ENCODE data around the gene TRIM25. TPM values are rescaled to one million over a fixed set of nuclear protein-coding genes. Genes with fewer than 3 reads are reported as not detected.
A peak's percentile ranks its signal among the peaks of the same experiment; 100 is the strongest.

TRIM25 gene
- total and polyA plus RNA-seq, 3 experiments from 2014 or later, result 7.6 to 49.2 (median 47.6) TPM

GRCh38 chr17:56883616-56884015 is 30.2 kb downstream of the TRIM25 start:
- no peaks in the 10 kb centered on the region for H3K4me1 Mint-ChIP-seq
- H3K9me3 Mint-ChIP-seq, result peaks cover 0 to 8% (median 6%) of the 10 kb centered on the region in 5 donors
- H3K36me3 ChIP-seq (ENCODE audit: insufficient read depth, low read length), result no peaks in the 10 kb centered on the region
- H3K27me3 ChIP-seq (ENCODE audit: insufficient read depth, low read length, poor library complexity, severe bottlenecking), result no peaks in the 10 kb centered on the region
- peaks cover 13 to 25% (median 20%) of the 10 kb centered on the region in 3 donors for H3K36me3 Mint-ChIP-seq
- H3K4me1 ChIP-seq (ENCODE audit: insufficient read depth, low read length), result no peaks in the 10 kb centered on the region
- H3K27ac Mint-ChIP-seq, result no peak overlapping the region
- no peaks in the 10 kb centered on the region for H3K27me3 Mint-ChIP-seq
- no peak overlapping the region for H3K4me3 Mint-ChIP-seq
- POLR2A ChIA-PET, result no interaction called here
- no peak overlapping the region for H3K4me3 ChIP-seq (ENCODE audit: low read length)
- no peak overlapping the region for H3K27ac ChIP-seq (ENCODE audit: low read depth, low read length)
- DNase-seq, result no peak
- CTCF ChIA-PET, result no interaction called here
- H3K9me3 ChIP-seq (ENCODE audit: low read length), result peaks cover 3% of the 10 kb centered on the region

- H3K4me3 Mint-ChIP-seq, result no peak overlapping the region
- Histone ChIP-seq H3K36me3 (ENCODE audit: insufficient read depth, low read length) (no peaks in the 10 kb centered on the region), H3K27ac (ENCODE audit: low read depth, low read length) (no peak overlapping the region), H3K4me3 (ENCODE audit: low read length) (no peak overlapping the region), H3K9me3 (ENCODE audit: low read length) (no peaks in the 10 kb centered on the region), H3K27me3 (ENCODE audit: insufficient read depth, low read length, poor library complexity, severe bottlenecking) (no peaks in the 10 kb centered on the region), H3K4me1 (ENCODE audit: insufficient read depth, low read length) (no peaks in the 10 kb centered on the region)
- H3K36me3 Mint-ChIP-seq, result peaks cover 2 to 9% (median 7%) of the 10 kb centered on the region in 3 donors
- H3K27me3 Mint-ChIP-seq, result peaks cover 0 to 2% of the 10 kb centered on the region in 2 donors
- POLR2A ChIA-PET, result no interaction called here
- no peaks in the 10 kb centered on the region for H3K4me1 Mint-ChIP-seq
- H3K9me3 Mint-ChIP-seq, result no peaks in the 10 kb centered on the region
- H3K27ac Mint-ChIP-seq, result no peak overlapping the region
- CTCF ChIA-PET, result no interaction called here
- no peak for DNase-seq
These were observed 32.1 kb downstream of the TRIM25 start for GRCh38 chr17:56881685-56882295.

- H3K4me1 Mint-ChIP-seq, result no peaks in the 10 kb centered on the region
- DNase-seq, result no peak
- no peaks in the 10 kb centered on the region for H3K27me3 ChIP-seq (ENCODE audit: insufficient read depth, low read length, poor library complexity, severe bottlenecking)
- no peaks in the 10 kb centered on the region for H3K9me3 Mint-ChIP-seq
- no peak overlapping the region for H3K27ac ChIP-seq (ENCODE audit: low read depth, low read length)
- ChIA-PET CTCF (no interaction called here), POLR2A (no interaction called here)
- no peaks in the 10 kb centered on the region for H3K36me3 ChIP-seq (ENCODE audit: insufficient read depth, low read length)
- H3K27ac Mint-ChIP-seq, result no peak overlapping the region
- H3K9me3 ChIP-seq (ENCODE audit: low read length), result no peaks in the 10 kb centered on the region
- no peaks in the 10 kb centered on the region for H3K4me1 ChIP-seq (ENCODE audit: insufficient read depth, low read length)
- peaks cover 0 to 4% (median 2%) of the 10 kb centered on the region in 3 donors for H3K36me3 Mint-ChIP-seq
- H3K4me3 ChIP-seq (ENCODE audit: low read length), result no peak overlapping the region
- H3K27me3 Mint-ChIP-seq, result peaks cover 3 to 7% of the 10 kb centered on the region in 2 donors
- H3K4me3 Mint-ChIP-seq, result no peak overlapping the region
These were observed 33.3 kb downstream of the TRIM25 start for GRCh38 chr17:56880571-56880970.

- H3K4me1 Mint-ChIP-seq, result no peaks in the 10 kb centered on the region
- Histone ChIP-seq H3K36me3 (ENCODE audit: insufficient read depth, low read length) (no peaks in the 10 kb centered on the region), H3K9me3 (ENCODE audit: low read length) (no peaks in the 10 kb centered on the region), H3K4me3 (ENCODE audit: low read length) (no peak overlapping the region), H3K27ac (ENCODE audit: low read depth, low read length) (no peak overlapping the region), H3K27me3 (ENCODE audit: insufficient read depth, low read length, poor library complexity, severe bottlenecking) (no peaks in the 10 kb centered on the region), H3K4me1 (ENCODE audit: insufficient read depth, low read length) (no peaks in the 10 kb centered on the region)
- POLR2A ChIA-PET, result no interaction called here
- no peak for DNase-seq
- no peak overlapping the region for H3K27ac Mint-ChIP-seq
- no peak overlapping the region for H3K4me3 Mint-ChIP-seq
- H3K27me3 Mint-ChIP-seq, result peaks cover 3 to 7% of the 10 kb centered on the region in 2 donors
- no peaks in the 10 kb centered on the region for H3K9me3 Mint-ChIP-seq
- peaks cover 0 to 4% (median 0%) of the 10 kb centered on the region in 3 donors for H3K36me3 Mint-ChIP-seq
- CTCF ChIA-PET, result no interaction called here
These were observed 33.7 kb downstream of the TRIM25 start for GRCh38 chr17:56880133-56880532.

GRCh38 chr17:56879280-56879679 is 34.6 kb downstream of the TRIM25 start:
- Histone ChIP-seq H3K4me3 (ENCODE audit: low read length) (no peak overlapping the region), H3K27me3 (ENCODE audit: insufficient read depth, low read length, poor library complexity, severe bottlenecking) (no peaks in the 10 kb centered on the region), H3K36me3 (ENCODE audit: insufficient read depth, low read length) (no peaks in the 10 kb centered on the region), H3K9me3 (ENCODE audit: low read length) (no peaks in the 10 kb centered on the region), H3K4me1 (ENCODE audit: insufficient read depth, low read length) (no peaks in the 10 kb centered on the region), H3K27ac (ENCODE audit: low read depth, low read length) (no peak overlapping the region)
- no peak overlapping the region for H3K27ac Mint-ChIP-seq
- POLR2A ChIA-PET, result no interaction called here
- CTCF ChIA-PET, result no interaction called here
- H3K4me1 Mint-ChIP-seq, result no peaks in the 10 kb centered on the region
- H3K27me3 Mint-ChIP-seq, result peaks cover 6 to 7% of the 10 kb centered on the region in 2 donors
- H3K36me3 Mint-ChIP-seq, result peaks cover 0 to 4% (median 0%) of the 10 kb centered on the region in 3 donors
- no peak for DNase-seq
- H3K9me3 Mint-ChIP-seq, result no peaks in the 10 kb centered on the region
- no peak overlapping the region for H3K4me3 Mint-ChIP-seq

- H3K27ac Mint-ChIP-seq, result no peak overlapping the region
These were observed 37.1 kb downstream of the TRIM25 start for GRCh38 chr17:56876766-56877179.

GRCh38 chr17:56870081-56870651 is 43.7 kb downstream of the TRIM25 start:
- H3K36me3 Mint-ChIP-seq, result peaks cover 0 to 17% (median 5%) of the 10 kb centered on the region in 3 donors
- peaks cover 2 to 6% of the 10 kb centered on the region in 2 donors for H3K27me3 Mint-ChIP-seq
- Histone ChIP-seq H3K4me1 (ENCODE audit: insufficient read depth, low read length) (no peaks in the 10 kb centered on the region), H3K27me3 (ENCODE audit: insufficient read depth, low read length, poor library complexity, severe bottlenecking) (no peaks in the 10 kb centered on the region), H3K4me3 (ENCODE audit: low read length) (no peak overlapping the region), H3K9me3 (ENCODE audit: low read length) (no peaks in the 10 kb centered on the region), H3K27ac (ENCODE audit: low read depth, low read length) (no peak overlapping the region), H3K36me3 (ENCODE audit: insufficient read depth, low read length) (no peaks in the 10 kb centered on the region)
- H3K9me3 Mint-ChIP-seq, result no peaks in the 10 kb centered on the region
- peak overlapping the region in 1 of 8 donors; percentile 21 for H3K27ac Mint-ChIP-seq
- no peak for DNase-seq
- POLR2A ChIA-PET, result no interaction called here
- peaks cover 0 to 4% (median 3%) of the 10 kb centered on the region in 3 donors for H3K4me1 Mint-ChIP-seq
- H3K4me3 Mint-ChIP-seq, result no peak overlapping the region
- CTCF ChIA-PET, result interaction anchor here (1.4 kb wide), 1 partner anchor 10 kb away, joined by 3 read pairs; no protein-coding TSS in a partner anchor

More at GRCh38 chr17:56876766-56877179, 37.1 kb downstream of the TRIM25 start:
- CTCF ChIA-PET, result no interaction called here
- no peaks in the 10 kb centered on the region for H3K9me3 ChIP-seq (ENCODE audit: low read length)
- Mint-ChIP-seq H3K36me3 (peaks cover 0 to 4% (median 0%) of the 10 kb centered on the region in 3 donors), H3K27me3 (peaks cover 9% of the 10 kb centered on the region in 2 donors), H3K9me3 (no peaks in the 10 kb centered on the region), H3K4me1 (no peaks in the 10 kb centered on the region), H3K4me3 (no peak overlapping the region)
- H3K36me3 ChIP-seq (ENCODE audit: insufficient read depth, low read length), result no peaks in the 10 kb centered on the region
- DNase-seq, result no peak
- H3K27me3 ChIP-seq (ENCODE audit: insufficient read depth, low read length, poor library complexity, severe bottlenecking), result no peaks in the 10 kb centered on the region
- no peak overlapping the region for H3K4me3 ChIP-seq (ENCODE audit: low read length)
- H3K4me1 ChIP-seq (ENCODE audit: insufficient read depth, low read length), result no peaks in the 10 kb centered on the region
- POLR2A ChIA-PET, result no interaction called here
- H3K27ac ChIP-seq (ENCODE audit: low read depth, low read length), result peak overlapping the region; percentile 31

GRCh38 chr17:56868716-56869115 is 45.1 kb downstream of the TRIM25 start:
- peaks cover 4% of the 10 kb centered on the region for H3K36me3 ChIP-seq (ENCODE audit: insufficient read depth, low read length)
- DNase-seq, result no peak
- H3K9me3 ChIP-seq (ENCODE audit: low read length), result no peaks in the 10 kb centered on the region
- H3K9me3 Mint-ChIP-seq, result no peaks in the 10 kb centered on the region
- peaks cover 0 to 4% (median 3%) of the 10 kb centered on the region in 3 donors for H3K4me1 Mint-ChIP-seq
- ChIA-PET CTCF (interaction anchor here (1.2 kb wide), 1 partner anchor 49 kb away, joined by 3 read pairs; no protein-coding TSS in a partner anchor), POLR2A (no interaction called here)
- no peaks in the 10 kb centered on the region for H3K27me3 ChIP-seq (ENCODE audit: insufficient read depth, low read length, poor library complexity, severe bottlenecking)
- H3K4me1 ChIP-seq (ENCODE audit: insufficient read depth, low read length), result no peaks in the 10 kb centered on the region
- peaks cover 0 to 28% (median 5%) of the 10 kb centered on the region in 3 donors for H3K36me3 Mint-ChIP-seq
- no peak overlapping the region for H3K4me3 Mint-ChIP-seq
- peaks cover 2% of the 10 kb centered on the region in 2 donors for H3K27me3 Mint-ChIP-seq
- no peak overlapping the region for H3K4me3 ChIP-seq (ENCODE audit: low read length)
- no peak overlapping the region for H3K27ac ChIP-seq (ENCODE audit: low read depth, low read length)
- no peak overlapping the region for H3K27ac Mint-ChIP-seq
